Bronchial epithelial cell (primary cell): ENCODE results near the gene STXBP6. TPM values are rescaled to one million over a fixed set of nuclear protein-coding genes. Genes with fewer than 3 reads are reported as not detected.

ENCODE experiments used
- DNase-seq: peaks from one replicate; pipeline ENCODE4 v3.0.0-alpha.2; 2010; ENCODE audit warnings: low read depth
- FAIRE-seq: peaks from 2 replicates; lab custom pipeline; 2011; peaks lifted over from hg19 to GRCh38; lab: Jason Lieb, UNC
- H3K27me3 ChIP-seq: 2 replicates; pipeline ENCODE4 v1.5.1; 2011; ENCODE audit warnings: low read length; ENCODE audit not compliant: control insufficient read depth, insufficient read depth
- H3K36me3 ChIP-seq: 2 replicates; pipeline ENCODE4 v1.5.1; 2011; ENCODE audit warnings: low read length; ENCODE audit not compliant: control insufficient read depth, insufficient read depth
- H3K4me3 ChIP-seq: 2 replicates; pipeline ENCODE4 v1.5.1; 2011; ENCODE audit warnings: mild to moderate bottlenecking, low read depth, low read length, control low read depth
- total RNA-seq: library from RNA; depleted of rRNA; stranded (reverse); fragments of >200 nt; gene quantifications from 2 replicates; pipeline ENCODE4 v1.2.1, GENCODE V29; 2014
- TF ChIP-seq, protein P1 (sequence below): IDR thresholded peaks from 2 replicates; pipeline ENCODE4 v1.5.1; 2011; ENCODE audit warnings: mild to moderate bottlenecking, moderate library complexity, low read length, control low read depth, inconsistent platforms; ENCODE audit not compliant: insufficient read depth, severe bottlenecking

STXBP6 gene
- total RNA-seq, 1 donor from 2014 or later = not detected

DNA sequence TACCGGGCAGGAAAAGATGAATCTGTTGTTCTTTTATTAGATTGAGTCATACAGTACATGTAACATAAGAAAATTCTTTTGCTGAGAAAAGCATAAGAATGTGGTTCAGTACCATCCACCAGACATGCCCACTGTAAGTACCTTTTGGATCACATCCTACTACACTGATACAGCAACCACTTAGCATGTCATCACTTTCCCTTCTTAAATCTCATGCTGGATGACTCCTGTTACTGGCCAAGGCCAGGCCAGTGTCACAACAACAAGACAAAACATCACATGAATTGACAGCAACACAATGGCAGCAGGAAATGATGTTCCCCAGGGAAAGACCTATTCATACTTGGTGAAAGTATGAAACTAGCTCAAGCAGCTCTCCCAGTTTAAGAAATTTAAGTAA, 46.4 kb downstream of the STXBP6 start:
- no peak overlapping the region for H3K4me3 ChIP-seq
- H3K27me3 ChIP-seq = no peaks in the 10 kb centered on the region
- DNase-seq (peak; percentile 10), FAIRE-seq (no peak)
- no peaks in the 10 kb centered on the region for H3K36me3 ChIP-seq
- TF ChIP-seq, protein P1, sequence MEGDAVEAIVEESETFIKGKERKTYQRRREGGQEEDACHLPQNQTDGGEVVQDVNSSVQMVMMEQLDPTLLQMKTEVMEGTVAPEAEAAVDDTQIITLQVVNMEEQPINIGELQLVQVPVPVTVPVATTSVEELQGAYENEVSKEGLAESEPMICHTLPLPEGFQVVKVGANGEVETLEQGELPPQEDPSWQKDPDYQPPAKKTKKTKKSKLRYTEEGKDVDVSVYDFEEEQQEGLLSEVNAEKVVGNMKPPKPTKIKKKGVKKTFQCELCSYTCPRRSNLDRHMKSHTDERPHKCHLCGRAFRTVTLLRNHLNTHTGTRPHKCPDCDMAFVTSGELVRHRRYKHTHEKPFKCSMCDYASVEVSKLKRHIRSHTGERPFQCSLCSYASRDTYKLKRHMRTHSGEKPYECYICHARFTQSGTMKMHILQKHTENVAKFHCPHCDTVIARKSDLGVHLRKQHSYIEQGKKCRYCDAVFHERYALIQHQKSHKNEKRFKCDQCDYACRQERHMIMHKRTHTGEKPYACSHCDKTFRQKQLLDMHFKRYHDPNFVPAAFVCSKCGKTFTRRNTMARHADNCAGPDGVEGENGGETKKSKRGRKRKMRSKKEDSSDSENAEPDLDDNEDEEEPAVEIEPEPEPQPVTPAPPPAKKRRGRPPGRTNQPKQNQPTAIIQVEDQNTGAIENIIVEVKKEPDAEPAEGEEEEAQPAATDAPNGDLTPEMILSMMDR = no peak

- Histone ChIP-seq H3K27me3 (no peaks in the 10 kb centered on the region), H3K4me3 (no peak overlapping the region), H3K36me3 (no peaks in the 10 kb centered on the region)
- DNase-seq = no peak
- no peak for FAIRE-seq
- TF ChIP-seq, protein P1 = no peak
Measured at GRCh38 chr14:25001601-25002000, 48.3 kb downstream of the STXBP6 start.

DNA sequence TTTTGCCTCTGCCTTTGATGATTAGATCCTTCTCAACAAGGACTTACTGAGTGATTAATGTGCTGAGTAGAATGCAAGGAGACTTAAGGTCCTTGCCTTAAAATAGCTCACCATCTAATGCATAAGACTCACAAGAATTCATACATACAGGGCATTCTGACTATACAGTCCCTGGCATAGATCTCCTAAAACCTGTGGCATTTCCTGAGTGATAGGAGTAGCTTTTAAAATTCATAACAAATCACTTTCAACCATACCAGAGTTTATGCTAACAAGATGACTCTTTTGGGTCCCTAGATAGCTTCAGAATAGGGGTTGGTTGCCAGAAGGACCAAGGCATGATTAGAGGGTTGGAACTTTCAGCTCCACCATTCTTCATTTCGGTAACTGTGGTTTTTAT, 48.8 kb downstream of the STXBP6 start:
- no peak for DNase-seq
- TF ChIP-seq, protein P1 = no peak
- Histone ChIP-seq H3K27me3 (no peaks in the 10 kb centered on the region), H3K4me3 (no peak overlapping the region), H3K36me3 (no peaks in the 10 kb centered on the region)
- FAIRE-seq = no peak

DNA sequence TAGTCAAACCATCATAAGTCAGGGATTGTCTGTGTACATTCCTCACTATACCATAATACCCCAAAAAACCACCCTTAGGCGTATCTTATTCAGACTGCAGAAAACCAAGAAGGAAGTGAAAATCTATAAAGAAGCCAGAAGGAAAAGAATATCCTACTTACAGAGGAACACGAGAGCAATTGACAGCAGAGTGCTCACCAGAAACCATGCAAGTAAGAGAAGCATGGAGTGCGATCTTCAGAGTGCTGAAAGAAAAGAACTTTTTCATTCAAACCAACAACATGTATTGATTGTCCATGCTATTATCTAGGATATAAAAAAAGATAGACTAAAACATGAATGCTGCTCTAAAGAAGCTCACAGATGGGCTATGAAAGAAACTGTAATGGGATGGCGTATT, 50.8 kb downstream of the STXBP6 start:
- Histone ChIP-seq H3K4me3 (no peak overlapping the region), H3K36me3 (no peaks in the 10 kb centered on the region), H3K27me3 (no peaks in the 10 kb centered on the region)
- DNase-seq (no peak), FAIRE-seq (no peak)
- TF ChIP-seq, protein P1 = no peak

GRCh38 chr14:24996930-24997725, 52.8 kb downstream of the STXBP6 start:
- Histone ChIP-seq H3K4me3 (no peak overlapping the region), H3K27me3 (no peaks in the 10 kb centered on the region), H3K36me3 (no peaks in the 10 kb centered on the region)
- FAIRE-seq (peak; percentile 18), DNase-seq (no peak)
- TF ChIP-seq, protein P1 = no peak

GRCh38 chr14:24995016-24995415, 54.9 kb downstream of the STXBP6 start:
- TF ChIP-seq, protein P1 = no peak
- Histone ChIP-seq H3K27me3 (no peaks in the 10 kb centered on the region), H3K36me3 (no peaks in the 10 kb centered on the region), H3K4me3 (no peak overlapping the region)
- FAIRE-seq (no peak), DNase-seq (no peak)
